ENCODE data around the gene RMI2. TPM values are rescaled to one million over a fixed set of nuclear protein-coding genes. Genes with fewer than 3 reads are reported as not detected.

RMI2 gene
- total RNA-seq, 2 donors from 2014 or later: 1.4 to 2.1 TPM

Other genes with a start within 250 kb of the RMI2 start
- 10 to 100 TPM; 42.1 to 49.5 TPM for gene SOCS1, start 89.3 kb upstream of the RMI2 start, total RNA-seq
- gene TNP2, start 76.1 kb upstream of the RMI2 start, total RNA-seq: not detected
- not detected for gene PRM3, start 71.8 kb upstream of the RMI2 start, total RNA-seq
- not detected for gene PRM2, start 69.0 kb upstream of the RMI2 start, total RNA-seq
- gene PRM1, start 64.1 kb upstream of the RMI2 start, total RNA-seq: not detected
- 100 to 1,000 TPM in 1 of 2 donors, 10 to 100 TPM in 1; 93.1 to 155 TPM for gene LITAF, start 241.5 kb downstream of the RMI2 start, total RNA-seq